Ovary (tissue), 9 donors: ENCODE results near the gene PDF. TPM values are rescaled to one million over a fixed set of nuclear protein-coding genes. Genes with fewer than 3 reads are reported as not detected.
A peak's percentile ranks its signal among the peaks of the same experiment; 100 is the strongest.

Experiments used
- DNase-seq, 5 donors: peaks; one replicate each; pipeline ENCODE4 v3.0.0-alpha.2; 2019 to 2020
- H3K27ac ChIP-seq, 2 donors: fragments of 200-600 bp; one replicate each; pipeline versions ENCODE4 v1.5.1 to v1.8.0; 2019 to 2022
- H3K27me3 ChIP-seq: fragments of 200-600 bp; one replicate; pipeline ENCODE4 v1.8.0; 2022
- H3K36me3 ChIP-seq: fragments of 200-600 bp; sonication (generic); one replicate; pipeline ENCODE4 v1.5.1; 2019
- H3K4me1 ChIP-seq: one replicate; pipeline ENCODE4 v1.8.1; 2013; ENCODE audit warnings: mild to moderate bottlenecking, moderate library complexity; ENCODE audit not compliant: insufficient read depth
- H3K4me3 ChIP-seq: fragments of 200-600 bp; sonication (generic); one replicate; pipeline ENCODE4 v1.5.1; 2017
- H3K9me3 ChIP-seq, 2 donors: fragments of 200-600 bp in 1 of 2; sonication (generic) in 1 of 2; one replicate each; pipeline versions ENCODE4 v1.5.1 to v1.8.1; 2013 to 2019; ENCODE audit warnings: mild to moderate bottlenecking in 1 of 2, moderate library complexity in 1 of 2
- CTCF ChIP-seq, 3 donors: fragments of 450-650 bp in 2 of 3; fragments of 200-600 bp in 1 of 3; IDR thresholded peaks; one replicate each; pipeline versions ENCODE4 v1.5.1 to v1.8.0; 2016 to 2022; ENCODE audit warnings: antibody characterized with exemption in 3 of 3, mild to moderate bottlenecking in 1 of 3
- EP300 ChIP-seq: sonication (generic); formaldehyde crosslinking; IDR thresholded peaks from one replicate; pipeline ENCODE4 v1.6.1; 2017; ENCODE audit warnings: antibody characterized with exemption
- POLR2A ChIP-seq: fragments of 450-650 bp; IDR thresholded peaks from one replicate; pipeline ENCODE4 v1.6.1; 2017; ENCODE audit warnings: antibody characterized with exemption, mild to moderate bottlenecking, moderate library complexity
- WGBS, 3 donors: extraction: QIAGEN DNeasy Blood & Tissue Kit in 1 of 3; methylation state at CpG; one replicate each; pipeline versions ENCODE4 v1.1.5 to v1.1.7; 2013 to 2017; 5-methylcytosine and 5-hydroxymethylcytosine counted together
- intact Hi-C, 4 donors: fragments of 100-400 bp; cut with DNase I; formaldehyde crosslinking; loops; one replicate each; pipeline versions ENCODE4 v1.11.0 to v1.15.1; 2022 to 2023
- polyA plus RNA-seq, 2 donors: library from polyadenylated mRNA; stranded (reverse); fragments of 200-250 nt in 1 of 2; fragments of 350-450 nt in 1 of 2; fragmentation: Illumina TruSeq in 1 of 2; extraction: RNeasy Lipid Tissue Mini Kit (QIAGEN cat#74804) in 1 of 2; gene quantifications; one replicate each; pipeline ENCODE4 v1.2.3, GENCODE V29; 2013 to 2014
- total RNA-seq, 7 donors: library from RNA; depleted of rRNA in 2 of 7; stranded (reverse); fragments of >200 nt in 2 of 7; fragmentation: NEBNext Ultra II Directional in 3 of 7; extraction: Animal tissue kit (Norgen Biotek cat#: 25700) in 3 of 7; gene quantifications; one replicate each; pipeline versions ENCODE4 v1.1.0 to v1.2.4, GENCODE V29; 2016 to 2023
- donor health status: DM: no; HTN: no; CAD: no; lungs with moderate emphysema.
- donor health status: DM: no; HTN: no; CAD: no.
- donor health status: Bipolar disorder and iron deficiency.
- donor health status: DM: yes; HTN: yes; CAD: no.
- donor health status: DM: no; HTN: no; CAD: no.
- donor health status: DM: yes; HTN: yes; CAD: no.

PDF gene
- total and polyA plus RNA-seq, 9 donors, result 2.4 to 14.3 (median 10.4) TPM; not detected in 1

GRCh38 chr16:69286941-69287713, 43.3 kb downstream of the PDF start:
- intact Hi-C loops, result loop anchor here (2.0 to 5.0 kb wide), 3 partner anchors 135 to 140 kb away; no protein-coding TSS in a partner anchor
- H3K36me3 ChIP-seq, result no peaks in the 10 kb centered on the region

GRCh38 chr16:69285240-69285639, 45.1 kb downstream of the PDF start:
- no peaks in the 10 kb centered on the region for H3K27me3 ChIP-seq
- H3K4me1 ChIP-seq, result peaks cover 3% of the 10 kb centered on the region
- 76 to 79% (median 79%) methylated on average over 4 of the region's 4 CpGs for WGBS, 3 donors
- no peak overlapping the region for H3K27ac ChIP-seq
- H3K36me3 ChIP-seq, result no peaks in the 10 kb centered on the region
- H3K9me3 ChIP-seq, result no peaks in the 10 kb centered on the region
- no peak for DNase-seq
- no peak overlapping the region for H3K4me3 ChIP-seq
- TF ChIP-seq EP300 (no peak), POLR2A (no peak), CTCF (IDR thresholded peaks at IDR 0.05) (no peak)
- intact Hi-C loops, result loop anchor here in 3 of 4 donors (5.0 kb wide), 2 partner anchors 133 to 138 kb away; no protein-coding TSS in a partner anchor

More at GRCh38 chr16:69286941-69287713, 43.3 kb downstream of the PDF start:
- DNase-seq, result peak in 3 of 5 donors; percentile 44 to 74 (median 44)
- no peaks in the 10 kb centered on the region for H3K27me3 ChIP-seq
- TF ChIP-seq CTCF (IDR thresholded peaks at IDR 0.05) (peak; percentile 39 to 66 (median 43)), EP300 (no peak)
- WGBS, 3 donors, result 34 to 45% (median 42%) methylated on average over 13 of the region's 13 CpGs
- H3K27ac ChIP-seq, result no peak overlapping the region
- no peak overlapping the region for H3K4me3 ChIP-seq
- peaks cover 3% of the 10 kb centered on the region for H3K4me1 ChIP-seq
- no peaks in the 10 kb centered on the region for H3K9me3 ChIP-seq

GRCh38 chr16:69283851-69284250, 46.5 kb downstream of the PDF start:
- H3K36me3 ChIP-seq, result no peaks in the 10 kb centered on the region
- WGBS, 3 donors, result 57 to 74% (median 61%) methylated on average over 4 of the region's 4 CpGs
- DNase-seq, result no peak
- H3K9me3 ChIP-seq, result no peaks in the 10 kb centered on the region
- TF ChIP-seq POLR2A (no peak), EP300 (no peak), CTCF (IDR thresholded peaks at IDR 0.05) (no peak)
- intact Hi-C loops, result no loop called here
- H3K4me3 ChIP-seq, result no peak overlapping the region
- no peak overlapping the region for H3K27ac ChIP-seq
- H3K4me1 ChIP-seq, result peaks cover 3% of the 10 kb centered on the region
- H3K27me3 ChIP-seq, result no peaks in the 10 kb centered on the region

GRCh38 chr16:69277413-69277812, 53.0 kb downstream of the PDF start:
- Histone ChIP-seq H3K27me3 (no peaks in the 10 kb centered on the region), H3K27ac (no peak overlapping the region), H3K36me3 (no peaks in the 10 kb centered on the region), H3K4me1 (peaks cover 2% of the 10 kb centered on the region), H3K4me3 (no peak overlapping the region), H3K9me3 (no peaks in the 10 kb centered on the region)
- WGBS, 3 donors, result 65 to 78% (median 71%) methylated on average over 1 of the region's 1 CpG
- intact Hi-C loops, result no loop called here
- no peak for DNase-seq
- TF ChIP-seq CTCF (IDR thresholded peaks at IDR 0.05), result no peak
- TF ChIP-seq POLR2A, result no peak
- no peak for TF ChIP-seq EP300

Other genes starting within 250 kb of the PDF start
- 1 to 10 TPM in 6 of 7 donors, under 1 TPM in 1; 0.83 to 3.2 (median 2.0) TPM for gene HAS3, start 224.9 kb downstream of the PDF start, total RNA-seq
- 1 to 10 TPM; 1.1 to 1.3 TPM for gene HAS3, start 224.9 kb downstream of the PDF start, polyA plus RNA-seq
- gene CHTF8, start 198.0 kb downstream of the PDF start, total RNA-seq, result 10 to 100 TPM; 56.9 to 89.1 (median 82.6) TPM
- gene CHTF8, start 198.0 kb downstream of the PDF start, polyA plus RNA-seq, result 100 to 1,000 TPM in 1 of 2 donors, 10 to 100 TPM in 1; 47.9 to 130 TPM
- gene UTP4, start 197.9 kb downstream of the PDF start, total RNA-seq, result 10 to 100 TPM; 13.8 to 52.4 (median 40.2) TPM
- gene UTP4, start 197.9 kb downstream of the PDF start, polyA plus RNA-seq, result 10 to 100 TPM; 19.7 to 48.9 TPM
- 10 to 100 TPM; 15.1 to 51.8 (median 38.4) TPM for gene SNTB2, start 143.4 kb downstream of the PDF start, total RNA-seq
- 10 to 100 TPM in 1 of 2 donors, 1 to 10 TPM in 1; 9.4 to 21.2 TPM for gene SNTB2, start 143.4 kb downstream of the PDF start, polyA plus RNA-seq
- gene VPS4A, start 19.2 kb downstream of the PDF start, total RNA-seq, result 10 to 100 TPM; 18.3 to 34.1 (median 29.5) TPM
- 10 to 100 TPM; 19.7 to 29.1 TPM for gene VPS4A, start 19.2 kb downstream of the PDF start, polyA plus RNA-seq
- gene COG8, start 9.0 kb upstream of the PDF start, total RNA-seq, result 10 to 100 TPM; 31.8 to 48.9 (median 40.9) TPM
- gene COG8, start 9.0 kb upstream of the PDF start, polyA plus RNA-seq, result 10 to 100 TPM; 21.0 to 28.6 TPM
- 10 to 100 TPM in 5 of 7 donors, 1 to 10 TPM in 2; 5.7 to 24.6 (median 16.6) TPM for gene NIP7, start 9.2 kb upstream of the PDF start, total RNA-seq
- gene NIP7, start 9.2 kb upstream of the PDF start, polyA plus RNA-seq, result 10 to 100 TPM in 1 of 2 donors, 1 to 10 TPM in 1; 7.8 to 23.2 TPM
- gene TMED6, start 21.2 kb upstream of the PDF start, total RNA-seq, result 1 to 10 TPM in 2 of 7 donors, under 1 TPM in 4, not detected in 1; 0.51 to 4.9 (median 0.66) TPM
- gene TMED6, start 21.2 kb upstream of the PDF start, polyA plus RNA-seq, result not detected
- 10 to 100 TPM; 12.8 to 53.7 (median 36.3) TPM for gene TERF2, start 55.4 kb upstream of the PDF start, total RNA-seq
- 10 to 100 TPM; 18.2 to 48.4 TPM for gene TERF2, start 55.4 kb upstream of the PDF start, polyA plus RNA-seq
- 10 to 100 TPM; 24.8 to 99.0 (median 55.8) TPM for gene CYB5B, start 94.0 kb upstream of the PDF start, total RNA-seq
- 100 to 1,000 TPM in 1 of 2 donors, 10 to 100 TPM in 1; 48.3 to 148 TPM for gene CYB5B, start 94.0 kb upstream of the PDF start, polyA plus RNA-seq
- 10 to 100 TPM; 33.5 to 47.9 (median 38.1) TPM for gene NFAT5, start 235.4 kb upstream of the PDF start, total RNA-seq
- gene NFAT5, start 235.4 kb upstream of the PDF start, polyA plus RNA-seq, result 10 to 100 TPM in 1 of 2 donors, 1 to 10 TPM in 1; 8.2 to 23.7 TPM